IMR-90 (cell line): ENCODE results near the gene MEX3B. TPM values are rescaled to one million over a fixed set of nuclear protein-coding genes. Genes with fewer than 3 reads are reported as not detected.
A peak's percentile ranks its signal among the peaks of the same experiment; 100 is the strongest.

Experiments
- ATAC-seq: fragments of 200-7000 bp; cut with Tn5 transposase; 2 replicates; pipeline ENCODE4 v1.9.1; 2020; ENCODE audit warnings: low read depth, mild to moderate bottlenecking, moderate library complexity
- BruUV-seq: library from RNA; stranded (reverse); fragments of 400-500 nt; replicated peaks from 2 replicates; lab custom pipeline; 2021; lab: Mats Ljungman, UMichigan
- CTCF ChIA-PET: fragments of 300-600 bp; formaldehyde crosslinking; extraction: SDS; loops from one replicate; lab custom pipeline; 2021; ENCODE audit warnings: antibody characterized with exemption; lab: Yijun Ruan, JAX
- POLR2A ChIA-PET: fragments of 300-600 bp; sonication (Branson Sonifier 250); formaldehyde crosslinking; loops from one replicate; lab custom pipeline; 2022; ENCODE audit warnings: antibody characterized with exemption; ENCODE audit not compliant: unreplicated experiment; lab: Charles Lee
- DNase-seq: peaks from one replicate; pipeline ENCODE4 v3.0.0; 2013
- H2AFZ ChIP-seq: replicated peaks from 2 replicates; pipeline ENCODE3; 2013; ENCODE audit warnings: low read length, mild to moderate bottlenecking; ENCODE audit not compliant: poor library complexity
- H2AK5ac ChIP-seq: 2 replicates; pipeline ENCODE4 v1.6.1; 2013; ENCODE audit warnings: low read depth, low read length, inconsistent platforms
- H2AK9ac ChIP-seq: replicated peaks from 2 replicates; pipeline ENCODE3; 2013; ENCODE audit warnings: mild to moderate bottlenecking, low read depth, low read length, moderate library complexity; ENCODE audit not compliant: poor library complexity
- H2BK120ac ChIP-seq: 2 replicates; pipeline ENCODE4 v1.6.1; 2013; ENCODE audit warnings: low read depth, low read length, inconsistent platforms
- H2BK15ac ChIP-seq: 3 replicates; pipeline ENCODE4 v1.6.1; 2013; ENCODE audit warnings: low read depth, low read length, inconsistent platforms
- H2BK20ac ChIP-seq: 2 replicates; pipeline ENCODE4 v1.6.1; 2013; ENCODE audit warnings: low read depth, mild to moderate bottlenecking, inconsistent platforms, low read length, moderate library complexity
- H2BK5ac ChIP-seq: 2 replicates; pipeline ENCODE4 v1.6.1; 2013; ENCODE audit warnings: mild to moderate bottlenecking, low read depth, low read length, inconsistent platforms; ENCODE audit not compliant: poor library complexity, severe bottlenecking
- H3K14ac ChIP-seq: replicated peaks from 2 replicates; pipeline ENCODE4 v1.6.1; 2013; ENCODE audit warnings: low read depth, low read length, inconsistent platforms
- H3K18ac ChIP-seq: 2 replicates; pipeline ENCODE4 v1.6.1; 2013; ENCODE audit warnings: low read depth, low read length, control low read depth
- H3K23ac ChIP-seq: 2 replicates; pipeline ENCODE4 v1.6.1; 2013; ENCODE audit warnings: low read depth, low read length, inconsistent platforms
- H3K27ac ChIP-seq: 2 replicates; pipeline ENCODE4 v1.5.1; 2013; ENCODE audit warnings: mild to moderate bottlenecking, control low read depth, low read length; ENCODE audit not compliant: insufficient read depth
- H3K27me3 ChIP-seq: 2 replicates; pipeline ENCODE4 v1.6.1; 2013; ENCODE audit warnings: low read length; ENCODE audit not compliant: control insufficient read depth, insufficient read depth
- H3K36me3 ChIP-seq: 2 replicates; pipeline ENCODE4 v1.6.1; 2013; ENCODE audit warnings: low read length, mixed read lengths; ENCODE audit not compliant: control insufficient read depth, insufficient read depth
- H3K4ac ChIP-seq: 2 replicates; pipeline ENCODE4 v1.6.1; 2013; ENCODE audit warnings: low read depth, low read length, inconsistent platforms
- H3K4me1 ChIP-seq: 2 replicates; pipeline ENCODE4 v1.6.1; 2013; ENCODE audit warnings: low read length, mixed read lengths; ENCODE audit not compliant: control insufficient read depth, insufficient read depth
- H3K4me2 ChIP-seq: 2 replicates; pipeline ENCODE4 v1.6.1; 2013; ENCODE audit warnings: low read depth, mild to moderate bottlenecking, control low read depth, low read length, moderate library complexity
- H3K4me3 ChIP-seq: 2 replicates; pipeline ENCODE4 v1.5.1; 2013; ENCODE audit warnings: low read depth, mild to moderate bottlenecking, control low read depth, low read length, moderate library complexity; ENCODE audit not compliant: insufficient read depth
- H3K56ac ChIP-seq: 2 replicates; pipeline ENCODE4 v1.6.1; 2013; ENCODE audit warnings: low read length, inconsistent platforms; ENCODE audit not compliant: insufficient read depth; ENCODE audit errors: extremely low read depth
- H3K79me1 ChIP-seq, 2 experiments: 2 replicates each; pipeline ENCODE4 v1.6.1; 2013; ENCODE audit warnings: low read length in 2 of 2, inconsistent platforms in 1 of 2, low read depth in 1 of 2
- H3K9ac ChIP-seq: 2 replicates; pipeline ENCODE4 v1.6.1; 2013; ENCODE audit warnings: low read depth, low read length, control low read depth
- H3K9me1 ChIP-seq: 2 replicates; pipeline ENCODE4 v1.6.1; 2013; ENCODE audit warnings: low read length, inconsistent platforms; ENCODE audit not compliant: insufficient read depth
- H3K9me3 ChIP-seq: 2 replicates; pipeline ENCODE4 v1.6.1; 2013; ENCODE audit warnings: low read length; ENCODE audit not compliant: control insufficient read depth, insufficient read depth
- H4K20me1 ChIP-seq: 2 replicates; pipeline ENCODE4 v1.6.1; 2013; ENCODE audit warnings: low read length, inconsistent platforms; ENCODE audit not compliant: insufficient read depth
- H4K5ac ChIP-seq: 2 replicates; pipeline ENCODE4 v1.6.1; 2013; ENCODE audit warnings: mild to moderate bottlenecking, low read depth, low read length, control low read depth
- H4K8ac ChIP-seq, 2 experiments: 2 replicates each; pipeline ENCODE4 v1.6.1; 2013; ENCODE audit warnings: low read depth in 2 of 2, low read length in 2 of 2, control low read depth in 1 of 2, inconsistent platforms in 1 of 2
- H4K91ac ChIP-seq: 2 replicates; pipeline ENCODE4 v1.6.1; 2013; ENCODE audit warnings: low read depth, low read length, inconsistent platforms; ENCODE audit not compliant: insufficient read depth
- CHD1 ChIP-seq: IDR thresholded peaks from 2 replicates; pipeline ENCODE4 v1.6.1; 2012; ENCODE audit warnings: low read depth, low read length, improper control_type of control experiment
- MAZ ChIP-seq: IDR thresholded peaks from 2 replicates; pipeline ENCODE4 v1.6.1; 2012; ENCODE audit warnings: low read depth, mild to moderate bottlenecking, low read length, improper control_type of control experiment, moderate library complexity, borderline replicate concordance
- MXI1 ChIP-seq: IDR thresholded peaks from 2 replicates; pipeline ENCODE4 v1.6.1; 2012; ENCODE audit warnings: low read depth, mild to moderate bottlenecking, low read length, moderate library complexity, borderline replicate concordance
- RFX5 ChIP-seq: IDR thresholded peaks from 2 replicates; pipeline ENCODE4 v1.8.0; 2012; ENCODE audit warnings: low read depth, mild to moderate bottlenecking, low read length, moderate library complexity
- WGBS, 2 experiments: methylation state at CpG; one replicate each; pipeline versions ENCODE4 v1.1.5 to v1.1.7; 2013; ENCODE audit warnings: missing lambda C conversion rate in 2 of 2; ENCODE audit not compliant: insufficient read length in 1 of 2; ENCODE audit errors: extremely low coverage in 2 of 2; 5-methylcytosine and 5-hydroxymethylcytosine counted together
- dilution Hi-C: fragments of 300-500 bp; cut with HindIII; formaldehyde crosslinking; loops from one replicate; pipeline ENCODE4 v1.14.3; 2018; ENCODE audit warnings: low sequenced_read_pairs; ENCODE audit not compliant: unreplicated experiment
- in situ Hi-C: fragments of 300-500 bp; cut with MboI; formaldehyde crosslinking; loops from 3 replicates; pipeline ENCODE4 v1.14.3; 2019; ENCODE audit warnings: low sequenced_read_pairs, inconsistent platforms, mixed read lengths
- intact Hi-C: fragments of 100-400 bp; cut with micrococcal nuclease; formaldehyde crosslinking; loops from 2 replicates; pipeline ENCODE4 v1.10.0; 2022
- polyA plus RNA-seq, 3 experiments: library from polyadenylated mRNA; depleted of rRNA; stranded (reverse); fragments of >200 nt; gene quantifications; 2 replicates each; pipeline ENCODE4 v1.2.3, GENCODE V29; 2012; ENCODE audit warnings: low replicate concordance in 1 of 3
- total RNA-seq: library from RNA; depleted of rRNA; stranded (reverse); fragments of >200 nt; gene quantifications from 2 replicates; pipeline ENCODE4 v1.2.3, GENCODE V29; 2012

Gene MEX3B
- total and polyA plus RNA-seq, 2 of the 4 experiments (the other 2 are of a cell fraction): 3.6 to 12.9 TPM

DNA sequence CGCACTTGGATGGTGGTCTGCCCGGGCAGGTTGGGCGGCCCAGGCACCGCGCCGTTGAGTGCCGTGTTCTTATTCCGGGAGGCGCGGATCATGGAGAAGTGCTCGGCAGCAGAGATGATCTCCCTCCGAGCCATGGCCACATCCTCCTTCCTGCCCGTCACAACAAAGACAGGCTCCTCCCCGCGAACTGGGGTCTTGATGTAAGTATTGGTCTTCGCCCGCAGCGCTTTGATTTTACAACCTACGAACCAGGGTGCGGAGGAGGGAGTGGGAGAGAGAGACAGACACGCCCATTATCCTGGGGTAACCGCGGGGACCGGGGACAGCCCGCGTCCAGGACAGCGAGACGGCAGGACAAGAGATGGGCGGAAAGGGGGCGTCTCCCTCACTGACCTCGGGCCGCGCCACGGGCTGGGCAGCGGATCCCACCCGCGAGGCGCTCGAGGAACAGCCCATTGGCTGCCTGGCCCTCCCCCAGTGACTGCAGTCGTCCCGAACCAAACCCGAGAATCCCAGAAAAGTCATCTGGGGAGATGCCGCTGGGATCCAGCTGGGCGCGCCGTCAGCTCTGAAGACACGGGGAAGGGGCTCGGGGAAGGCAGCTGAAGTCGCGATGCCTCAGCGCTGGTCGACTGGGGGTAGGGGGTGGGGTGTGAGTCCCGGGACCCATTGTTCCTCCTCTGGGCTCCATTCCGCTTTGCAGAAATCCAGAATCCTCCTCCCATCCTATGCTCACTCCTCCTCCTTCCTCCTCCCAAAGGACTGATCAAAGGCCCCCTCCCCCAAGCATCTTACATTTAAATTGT is 1.2 kb downstream of the MEX3B start:
- Histone ChIP-seq H4K8ac (peak overlapping the region in 1 of 2 experiments; percentile 37; a peak in 1 of 4 replicates), H3K36me3 (peaks cover 14% of the 10 kb centered on the region; the same call in 1 of the 2 replicates), H2BK5ac (peak overlapping the region; percentile 86), H3K9me1 (peaks cover 5% of the 10 kb centered on the region; the same call in 1 of the 2 replicates), H4K91ac (peak overlapping the region; percentile 88), H2AK5ac (peak overlapping the region; percentile 85), H2AFZ (peak overlapping the region; percentile 91), H3K18ac (no peak overlapping the region; the same call in 1 of the 2 replicates), H2BK20ac (no peak overlapping the region), H3K23ac (peak overlapping the region; percentile 76; the same call in 1 of the 2 replicates), H3K4me1 (peaks cover 7% of the 10 kb centered on the region), H3K56ac (peak overlapping the region; percentile 83; the same call in 1 of the 2 replicates), H3K27me3 (no peaks in the 10 kb centered on the region), H3K9me3 (no peaks in the 10 kb centered on the region), H3K4ac (peak overlapping the region; percentile 90), H3K79me1 (peaks cover 6 to 35% of the 10 kb centered on the region in 2 experiments; a peak in 3 of 4 replicates), H2BK15ac (0 out of 3 replicates have a peak overlapping the region, but pooled peaks have one; percentile 15), H3K27ac (peak overlapping the region; percentile 90), H4K20me1 (peaks cover 37% of the 10 kb centered on the region), H3K14ac (peak overlapping the region; percentile 81), H3K4me2 (peak overlapping the region; percentile 79), H3K9ac (peak overlapping the region; percentile 92), H3K4me3 (peak overlapping the region; percentile 92), H2BK120ac (peak overlapping the region; percentile 34), H2AK9ac (peak overlapping the region; percentile 93), H4K5ac (no peak overlapping the region)
- ChIA-PET POLR2A (no interaction called here), CTCF (interaction anchor here (1.8 kb wide), 1 partner anchor 11 kb away, joined by 4 read pairs; no protein-coding TSS in a partner anchor)
- intact Hi-C loops: loop anchor here (2.0 to 10.0 kb wide), 3 partner anchors 58 to 220 kb away; no protein-coding TSS in a partner anchor
- DNase-seq (peak; percentile 81), ATAC-seq (peak; percentile 19)
- in situ Hi-C loops: loop anchor here (10.0 kb wide), 2 partner anchors 150 to 570 kb away; no protein-coding TSS in a partner anchor
- WGBS, 2 experiments: 0% methylated on average over 24 of the region's 54 CpGs; no CpG with 5 or more reads in 1 of the 2 experiments
- dilution Hi-C loops: no loop called here
- TF ChIP-seq RFX5 (no peak), CHD1 (0 out of 2 replicates have a peak, but pooled peaks have one; percentile 31), MAZ (0 out of 2 replicates have a peak, but pooled peaks have one; percentile 21), MXI1 (peak; percentile 13; the same call in 1 of the 2 replicates)
- BruUV-seq: no TSS peak
